Prostate gland (tissue), 2 donors: Measurements from ENCODE around the gene SMIM41. TPM values are rescaled to one million over a fixed set of nuclear protein-coding genes. Genes with fewer than 3 reads are reported as not detected.

Experiments used
- DNase-seq: peaks from one replicate; pipeline ENCODE4 v3.0.0-alpha.2; 2019; ENCODE audit warnings: low spot score
- H3K27ac ChIP-seq, 2 donors: fragments of 200-600 bp; sonication (generic); 2 replicates each; pipeline ENCODE4 v1.5.1; 2017 to 2019
- H3K27me3 ChIP-seq: fragments of 200-600 bp; sonication (generic); replicated peaks from 2 replicates; pipeline ENCODE4 v1.5.1; 2019; ENCODE audit not compliant: insufficient read depth
- H3K36me3 ChIP-seq, 2 donors: fragments of 200-600 bp; sonication (generic); 1 replicate in 1 of 2; 2 replicates in 1 of 2; pipeline versions ENCODE4 v1.5.1 to v1.8.1; 2017 to 2019
- H3K4me1 ChIP-seq: fragments of 200-600 bp; sonication (generic); replicated peaks from 2 replicates; pipeline ENCODE4 v1.5.1; 2019
- H3K4me3 ChIP-seq, 2 donors: fragments of 200-600 bp; sonication (generic); 2 replicates each; pipeline ENCODE4 v1.5.1; 2017 to 2019
- H3K9me3 ChIP-seq: fragments of 200-600 bp; sonication (generic); 2 replicates; pipeline ENCODE4 v1.5.1; 2017
- CTCF ChIP-seq, 4 experiments: fragments of 200-600 bp in 2 of 4; fragments of 450-650 bp in 2 of 4; sonication (generic) in 2 of 4; IDR thresholded peaks; 1 replicate in 3 of 4; 2 replicates in 1 of 4; pipeline ENCODE4 v1.5.1; 2016 to 2019; ENCODE audit warnings: antibody characterized with exemption in 4 of 4, mild to moderate bottlenecking in 2 of 4, moderate library complexity in 2 of 4
- POLR2A ChIP-seq: fragments of 450-650 bp; IDR thresholded peaks from one replicate; pipeline ENCODE4 v1.6.1; 2016; ENCODE audit warnings: antibody characterized with exemption, mild to moderate bottlenecking
- POLR2AphosphoS5 ChIP-seq: sonication (generic); formaldehyde crosslinking; IDR thresholded peaks from one replicate; pipeline ENCODE4 v1.6.1; 2017; ENCODE audit warnings: antibody characterized with exemption
- WGBS: methylation state at CpG from one replicate; pipeline ENCODE4 v1.1.5; 2018; 5-methylcytosine and 5-hydroxymethylcytosine counted together
- intact Hi-C: fragments of 100-400 bp; cut with DNase I; formaldehyde crosslinking; loops from one replicate; pipeline ENCODE4 v1.14.2; 2022
- total RNA-seq, 2 donors: library from RNA; depleted of rRNA; stranded (reverse); fragments of >200 nt; gene quantifications; one replicate each; pipeline ENCODE4 v1.1.0, GENCODE V29; 2016

SMIM41 gene
- total RNA-seq, 2 donors from 2014 or later: 7.5 to 30.2 TPM

GRCh38 chr12:52067081-52067374, 12.5 kb upstream of the SMIM41 start:
- no peaks in the 10 kb centered on the region for H3K27me3 ChIP-seq
- no peak overlapping the region for H3K4me3 ChIP-seq
- peaks cover 13% of the 10 kb centered on the region for H3K4me1 ChIP-seq
- no peaks in the 10 kb centered on the region for H3K9me3 ChIP-seq
- no peaks in the 10 kb centered on the region for H3K36me3 ChIP-seq
- intact Hi-C loops: no loop called here
- no peak overlapping the region for H3K27ac ChIP-seq
- no peak for TF ChIP-seq CTCF (IDR thresholded peaks at IDR 0.05)
- TF ChIP-seq POLR2AphosphoS5: no peak
- no peak for TF ChIP-seq POLR2A
- DNase-seq: no peak
- 59% methylated on average over 3 of the region's 3 CpGs for WGBS

GRCh38 chr12:52069327-52070184, 9.9 kb upstream of the SMIM41 start, which contains the start of gene ATG101:
Gene ATG101, plus strand, starts transcription at chr12:52069978. Its CDS starts 3,673 bp downstream, at chr12:52073651.
- peak; percentile 89 for DNase-seq
- Histone ChIP-seq H3K4me3 (peak within 1 kb of the TSS; percentile 68 to 87), H3K9me3 (no peaks in the 10 kb centered on the region), H3K36me3 (no peaks in the 10 kb centered on the region), H3K27ac (peak within 1 kb of the TSS; percentile 82 to 89), H3K4me1 (peaks cover 13% of the 10 kb centered on the region), H3K27me3 (no peaks in the 10 kb centered on the region)
- intact Hi-C loops: no loop called here
- WGBS: under 1% methylated on average over 53 of the region's 60 CpGs
- peak; percentile 97 for TF ChIP-seq POLR2AphosphoS5
- TF ChIP-seq CTCF (IDR thresholded peaks at IDR 0.05): peak; percentile 49 to 95 (median 72)
- peak; percentile 46 for TF ChIP-seq POLR2A

- Histone ChIP-seq H3K4me1 (peaks cover 13% of the 10 kb centered on the region), H3K36me3 (no peaks in the 10 kb centered on the region), H3K9me3 (no peaks in the 10 kb centered on the region), H3K27ac (peak overlapping the region; percentile 82 to 89), H3K27me3 (no peaks in the 10 kb centered on the region), H3K4me3 (peak overlapping the region; percentile 68 to 87)
- intact Hi-C loops: no loop called here
- no peak for TF ChIP-seq POLR2A
- no peak for TF ChIP-seq CTCF (IDR thresholded peaks at IDR 0.05)
- TF ChIP-seq POLR2AphosphoS5: no peak
- no peak for DNase-seq
- WGBS: 4% methylated on average over 36 of the region's 37 CpGs
These were observed 9.1 kb upstream of the SMIM41 start for GRCh38 chr12:52070185-52070925.

- no peaks in the 10 kb centered on the region for H3K27me3 ChIP-seq
- peaks cover 13% of the 10 kb centered on the region for H3K4me1 ChIP-seq
- no peak overlapping the region for H3K4me3 ChIP-seq
- peaks cover 0 to 9% of the 10 kb centered on the region in 2 donors for H3K36me3 ChIP-seq
- peak overlapping the region; percentile 45 to 61 for H3K27ac ChIP-seq
- WGBS: 66% methylated on average over 23 of the region's 23 CpGs
- TF ChIP-seq POLR2A (no peak), CTCF (IDR thresholded peaks at IDR 0.05) (no peak), POLR2AphosphoS5 (no peak)
- no peak for DNase-seq
- intact Hi-C loops: no loop called here
- H3K9me3 ChIP-seq: no peaks in the 10 kb centered on the region
These were observed 5.7 kb upstream of the SMIM41 start for GRCh38 chr12:52073531-52074381.
